Calu3 (cell line): ENCODE data around the gene E4F1. TPM values are rescaled to one million over a fixed set of nuclear protein-coding genes. Genes with fewer than 3 reads are reported as not detected.

Source experiments
- BruUV-seq: library from RNA; stranded (reverse); fragments of 400-500 nt; replicated peaks from 2 replicates; lab custom pipeline; 2021; lab: Mats Ljungman, UMichigan
- CTCF ChIA-PET: fragments of 300-600 bp; sonication (Branson Sonifier 250); formaldehyde crosslinking; loops from one replicate; lab custom pipeline; 2022; ENCODE audit warnings: antibody characterized with exemption; lab: Charles Lee
- DNase-seq: peaks from one replicate; pipeline ENCODE4 v3.0.0; 2022
- H3K27ac Mint-ChIP-seq: one replicate; pipeline ENCODE4 v1.8.0; 2022; ENCODE audit warnings: mixed read lengths; ENCODE audit not compliant: unreplicated experiment
- H3K27me3 Mint-ChIP-seq: one replicate; pipeline ENCODE4 v1.8.0; 2022; ENCODE audit warnings: mixed read lengths; ENCODE audit not compliant: unreplicated experiment
- H3K36me3 Mint-ChIP-seq: one replicate; pipeline ENCODE4 v1.8.0; 2022; ENCODE audit warnings: mild to moderate bottlenecking, moderate library complexity, mixed read lengths; ENCODE audit not compliant: insufficient read depth, unreplicated experiment
- H3K4me1 Mint-ChIP-seq: one replicate; pipeline ENCODE4 v1.8.0; 2022; ENCODE audit warnings: mild to moderate bottlenecking, low read depth, mixed read lengths; ENCODE audit not compliant: unreplicated experiment
- H3K4me3 Mint-ChIP-seq: one replicate; pipeline ENCODE4 v1.8.0; 2022; ENCODE audit warnings: mild to moderate bottlenecking, low read depth, moderate library complexity, mixed read lengths; ENCODE audit not compliant: unreplicated experiment
- H3K9me3 Mint-ChIP-seq: one replicate; pipeline ENCODE4 v1.8.0; 2022; ENCODE audit warnings: low read depth, mixed read lengths; ENCODE audit not compliant: unreplicated experiment
- CTCF ChIP-seq: fragments of 200-600 bp; IDR thresholded peaks from one replicate; pipeline ENCODE4 v1.8.0; 2022; ENCODE audit warnings: antibody characterized with exemption; ENCODE audit not compliant: unreplicated experiment
- intact Hi-C: fragments of 100-400 bp; cut with micrococcal nuclease; formaldehyde crosslinking; loops from one replicate; pipeline ENCODE4 v1.10.0; 2022; ENCODE audit not compliant: unreplicated experiment
- total RNA-seq: library from RNA; stranded (reverse); gene quantifications from 2 replicates; pipeline ENCODE4 v1.2.3, GENCODE V29; 2022

E4F1 gene
- total RNA-seq, 1 experiment from 2014 or later: 35.4 TPM

GRCh38 chr16:2204416-2205103 is 18.8 kb upstream of the E4F1 start:
- peaks cover 29% of the 10 kb centered on the region for H3K27me3 Mint-ChIP-seq
- no TSS peak for BruUV-seq

GRCh38 chr16:2205104-2205966 is 18.1 kb upstream of the E4F1 start, which contains the start of gene MLST8:
MLST8 (plus strand) TSS chr16:2205454; CDS start chr16:2206086, 632 bp downstream.
- intact Hi-C loops: no loop called here
- H3K9me3 Mint-ChIP-seq: no peaks in the 10 kb centered on the region
- CTCF ChIA-PET: interaction anchor here (0.5 to 0.8 kb wide), 2 partner anchors 164 to 326 kb away, joined by 3 to 4 read pairs; partner anchors contain the start of gene CEMP1

More at GRCh38 chr16:2204416-2205103, 18.8 kb upstream of the E4F1 start:
- TF ChIP-seq CTCF: no peak
- CTCF ChIA-PET: interaction anchor here (1.8 kb wide), 1 partner anchor 10 kb away, joined by 6 read pairs; no protein-coding TSS in a partner anchor
- Mint-ChIP-seq H3K9me3 (no peaks in the 10 kb centered on the region), H3K36me3 (peaks cover 50% of the 10 kb centered on the region), H3K4me3 (peak overlapping the region; percentile 80), H3K4me1 (peaks cover 28% of the 10 kb centered on the region), H3K27ac (peak overlapping the region; percentile 19)
- DNase-seq: no peak
- intact Hi-C loops: no loop called here

GRCh38 chr16:2205967-2206313 is 17.5 kb upstream of the E4F1 start:
- Mint-ChIP-seq H3K36me3 (peaks cover 63% of the 10 kb centered on the region), H3K9me3 (no peaks in the 10 kb centered on the region), H3K27me3 (peaks cover 15% of the 10 kb centered on the region), H3K4me1 (peaks cover 28% of the 10 kb centered on the region), H3K27ac (peak overlapping the region; percentile 53), H3K4me3 (peak overlapping the region; percentile 80)
- BruUV-seq: no TSS peak
- TF ChIP-seq CTCF: peak; percentile 2
- intact Hi-C loops: no loop called here
- peak; percentile 23 for DNase-seq
- CTCF ChIA-PET: interaction anchor here (0.5 to 0.8 kb wide), 3 partner anchors 16 to 325 kb away, joined by 3 to 5 read pairs (median 4); partner anchors contain the start of gene CEMP1

More at GRCh38 chr16:2205104-2205966, 18.1 kb upstream of the E4F1 start, which contains the start of gene MLST8:
- Mint-ChIP-seq H3K4me1 (peaks cover 28% of the 10 kb centered on the region), H3K27ac (peak within 1 kb of the TSS; percentile 53), H3K27me3 (peaks cover 21% of the 10 kb centered on the region), H3K36me3 (peaks cover 57% of the 10 kb centered on the region), H3K4me3 (peak within 1 kb of the TSS; percentile 80)
- DNase-seq: peak; percentile 90
- no TSS peak for BruUV-seq
- TF ChIP-seq CTCF: peak; percentile 38

- H3K9me3 Mint-ChIP-seq: no peaks in the 10 kb centered on the region
- H3K27me3 Mint-ChIP-seq: peaks cover 14% of the 10 kb centered on the region
- CTCF ChIA-PET: interaction anchor here (0.5 kb wide), 1 partner anchor 16 kb away, joined by 5 read pairs; no protein-coding TSS in a partner anchor
- H3K36me3 Mint-ChIP-seq: peaks cover 68% of the 10 kb centered on the region
- no peak for DNase-seq
- peak overlapping the region; percentile 80 for H3K4me3 Mint-ChIP-seq
- peaks cover 28% of the 10 kb centered on the region for H3K4me1 Mint-ChIP-seq
- BruUV-seq: TSS peak; percentile 44
- no peak for TF ChIP-seq CTCF
- intact Hi-C loops: no loop called here
- peak overlapping the region; percentile 53 for H3K27ac Mint-ChIP-seq
These were observed 17.0 kb upstream of the E4F1 start for GRCh38 chr16:2206420-2206779.
